ENCODE results near the gene FOXI3. TPM values are rescaled to one million over a fixed set of nuclear protein-coding genes. Genes with fewer than 3 reads are reported as not detected.
"Not testable (repeated sequence)": the region's sequence is repeated elsewhere in the genome, so short reads cannot be mapped to it uniquely, and the experiment has no call there.

Gene FOXI3
- total RNA-seq, 1 experiment from 2014 or later = not detected

GRCh38 chr2:88442061-88442460 is 10.4 kb downstream of the FOXI3 start:
- DNase-seq = no peak
- intact Hi-C loops (cut with micrococcal nuclease; ENCODE audit: unreplicated experiment) = no loop called here
- no peaks in the 10 kb centered on the region for H3K36me3 Mint-ChIP-seq (ENCODE audit: insufficient read depth, unreplicated experiment)
- no peaks in the 10 kb centered on the region for H3K4me1 Mint-ChIP-seq (ENCODE audit: low read depth, unreplicated experiment)
- TF ChIP-seq CTCF (IDR thresholded peaks at IDR 0.05; ENCODE audit: unreplicated experiment) = no peak
- BruUV-seq (replicated peaks) = no TSS peak
- H3K27ac Mint-ChIP-seq (ENCODE audit: unreplicated experiment) = no peak overlapping the region
- H3K27me3 Mint-ChIP-seq (ENCODE audit: unreplicated experiment) = peaks cover 39% of the 10 kb centered on the region
- CTCF ChIA-PET = no interaction called here
- no peaks in the 10 kb centered on the region for H3K9me3 Mint-ChIP-seq (ENCODE audit: low read depth, unreplicated experiment)
- H3K4me3 Mint-ChIP-seq (ENCODE audit: low read depth, unreplicated experiment) = no peak overlapping the region

- Mint-ChIP-seq H3K9me3 (ENCODE audit: low read depth, unreplicated experiment) (no peaks in the 10 kb centered on the region), H3K36me3 (ENCODE audit: insufficient read depth, unreplicated experiment) (no peaks in the 10 kb centered on the region), H3K27me3 (ENCODE audit: unreplicated experiment) (peaks cover 52% of the 10 kb centered on the region), H3K4me1 (ENCODE audit: low read depth, unreplicated experiment) (no peaks in the 10 kb centered on the region), H3K4me3 (ENCODE audit: low read depth, unreplicated experiment) (no peak overlapping the region), H3K27ac (ENCODE audit: unreplicated experiment) (no peak overlapping the region)
- intact Hi-C loops (cut with micrococcal nuclease; ENCODE audit: unreplicated experiment) = no loop called here
- no peak for TF ChIP-seq CTCF (IDR thresholded peaks at IDR 0.05; ENCODE audit: unreplicated experiment)
- no peak for DNase-seq
- CTCF ChIA-PET = no interaction called here
- no TSS peak for BruUV-seq (replicated peaks)
Observed at GRCh38 chr2:88437010-88437409, 15.5 kb downstream of the FOXI3 start.

GRCh38 chr2:88429929-88430328 is 22.6 kb downstream of the FOXI3 start:
- Mint-ChIP-seq H3K27ac (ENCODE audit: unreplicated experiment) (no peak overlapping the region), H3K36me3 (ENCODE audit: insufficient read depth, unreplicated experiment) (no peaks in the 10 kb centered on the region), H3K4me3 (ENCODE audit: low read depth, unreplicated experiment) (no peak overlapping the region), H3K4me1 (ENCODE audit: low read depth, unreplicated experiment) (no peaks in the 10 kb centered on the region), H3K27me3 (ENCODE audit: unreplicated experiment) (peaks cover 10% of the 10 kb centered on the region), H3K9me3 (ENCODE audit: low read depth, unreplicated experiment) (peaks cover 6% of the 10 kb centered on the region)
- no TSS peak for BruUV-seq (replicated peaks)
- TF ChIP-seq CTCF (IDR thresholded peaks at IDR 0.05; ENCODE audit: unreplicated experiment) = no peak
- CTCF ChIA-PET = no interaction called here
- intact Hi-C loops (cut with micrococcal nuclease; ENCODE audit: unreplicated experiment) = no loop called here
- no peak for DNase-seq

GRCh38 chr2:88423733-88424132 is 28.8 kb downstream of the FOXI3 start:
- no peaks in the 10 kb centered on the region for H3K36me3 Mint-ChIP-seq (ENCODE audit: insufficient read depth, unreplicated experiment)
- H3K4me1 Mint-ChIP-seq (ENCODE audit: low read depth, unreplicated experiment) = no peaks in the 10 kb centered on the region
- peaks cover 17% of the 10 kb centered on the region for H3K27me3 Mint-ChIP-seq (ENCODE audit: unreplicated experiment)
- no peaks in the 10 kb centered on the region for H3K9me3 Mint-ChIP-seq (ENCODE audit: low read depth, unreplicated experiment)
- intact Hi-C loops (cut with micrococcal nuclease; ENCODE audit: unreplicated experiment) = no loop called here
- no TSS peak for BruUV-seq (replicated peaks)
- TF ChIP-seq CTCF (IDR thresholded peaks at IDR 0.05; ENCODE audit: unreplicated experiment) = no peak
- CTCF ChIA-PET = no interaction called here
- DNase-seq = no peak
- no peak overlapping the region for H3K4me3 Mint-ChIP-seq (ENCODE audit: low read depth, unreplicated experiment)
- no peak overlapping the region for H3K27ac Mint-ChIP-seq (ENCODE audit: unreplicated experiment)

GRCh38 chr2:88419051-88419450 is 33.4 kb downstream of the FOXI3 start:
- H3K4me1 Mint-ChIP-seq (ENCODE audit: low read depth, unreplicated experiment); BruUV-seq (replicated peaks); H3K9me3 Mint-ChIP-seq (ENCODE audit: low read depth, unreplicated experiment); H3K27ac Mint-ChIP-seq (ENCODE audit: unreplicated experiment); intact Hi-C loops (cut with micrococcal nuclease; ENCODE audit: unreplicated experiment); CTCF ChIA-PET; H3K4me3 Mint-ChIP-seq (ENCODE audit: low read depth, unreplicated experiment); H3K27me3 Mint-ChIP-seq (ENCODE audit: unreplicated experiment); DNase-seq; H3K36me3 Mint-ChIP-seq (ENCODE audit: insufficient read depth, unreplicated experiment): not testable (repeated sequence)

All from Calu3 (cell line).